CD4-positive, CD25-positive, alpha-beta regulatory T cell (primary cell): ENCODE results near the gene FARSB. TPM values are rescaled to one million over a fixed set of nuclear protein-coding genes. Genes with fewer than 3 reads are reported as not detected.

Experiments used
- ATAC-seq, 2 donors: fragments of 150-1000 bp; cut with Tn5 transposase; one replicate each; pipeline ENCODE4 v1.10.0; 2021; ENCODE audit warnings: low read depth in 2 of 2, moderate number of reproducible peaks in 2 of 2, moderate library complexity in 1 of 2
- DNase-seq, 3 donors: peaks; one replicate each; pipeline versions ENCODE4 v3.0.0 to v3.0.0-alpha.2; 2012 to 2022; ENCODE audit warnings: mixed read lengths in 1 of 3
- H3K27ac ChIP-seq: one replicate; pipeline ENCODE4 v1.7.0; 2013; ENCODE audit warnings: mild to moderate bottlenecking, low read length; ENCODE audit not compliant: insufficient read depth, poor library complexity, severe bottlenecking
- H3K27me3 ChIP-seq: one replicate; pipeline ENCODE4 v1.7.0; 2013; ENCODE audit warnings: low read length; ENCODE audit not compliant: control insufficient read depth, insufficient read depth
- H3K36me3 ChIP-seq: one replicate; pipeline ENCODE4 v1.7.0; 2013; ENCODE audit warnings: mild to moderate bottlenecking, low read length, moderate library complexity; ENCODE audit not compliant: control insufficient read depth, insufficient read depth
- H3K4me1 ChIP-seq: 2 replicates; pipeline ENCODE4 v1.7.0; 2013; ENCODE audit warnings: mild to moderate bottlenecking, low read length; ENCODE audit not compliant: insufficient read depth, control insufficient read depth, poor library complexity, severe bottlenecking
- H3K4me3 ChIP-seq: one replicate; pipeline ENCODE4 v1.7.0; 2013; ENCODE audit warnings: low read depth, mild to moderate bottlenecking, low read length, moderate library complexity
- H3K9me3 ChIP-seq, 2 experiments: 1 replicate in 1 of 2; 2 replicates in 1 of 2; pipeline ENCODE4 v1.7.0; 2013; ENCODE audit warnings: low read length in 2 of 2, mild to moderate bottlenecking in 1 of 2, moderate library complexity in 1 of 2; ENCODE audit not compliant: control insufficient read depth in 2 of 2
- H3K27ac Mint-ChIP-seq, 3 donors: one replicate each; pipeline ENCODE4 v1.8.0; 2020 to 2022; ENCODE audit warnings: mild to moderate bottlenecking in 3 of 3, mixed read lengths in 3 of 3, moderate library complexity in 2 of 3
- H3K27me3 Mint-ChIP-seq: one replicate; pipeline ENCODE4 v1.8.0; 2022; ENCODE audit warnings: mild to moderate bottlenecking, mixed read lengths
- H3K36me3 Mint-ChIP-seq: one replicate; pipeline ENCODE4 v1.8.0; 2020; ENCODE audit warnings: mixed read lengths
- H3K4me1 Mint-ChIP-seq, 4 donors: one replicate each; pipeline ENCODE4 v1.8.0; 2020 to 2022; ENCODE audit warnings: mixed read lengths in 4 of 4, mild to moderate bottlenecking in 1 of 4
- H3K4me3 Mint-ChIP-seq, 4 donors: one replicate each; pipeline ENCODE4 v1.8.0; 2020 to 2022; ENCODE audit warnings: mild to moderate bottlenecking in 4 of 4, mixed read lengths in 4 of 4, moderate library complexity in 3 of 4
- H3K9me3 Mint-ChIP-seq, 7 donors: one replicate each; pipeline ENCODE4 v1.8.0; 2020 to 2022; ENCODE audit warnings: mixed read lengths in 7 of 7, mild to moderate bottlenecking in 3 of 7, moderate library complexity in 2 of 7
- polyA plus RNA-seq, 4 donors: library from polyadenylated mRNA; unstranded; fragments of 300-500 nt; fragmentation: Illumina TruSeq; gene quantifications; one replicate each; pipeline ENCODE4 v1.2.3, GENCODE V29; 2021
- total RNA-seq: library from RNA; stranded (reverse); gene quantifications from one replicate; pipeline ENCODE4 v1.2.3, GENCODE V29; 2022

FARSB gene
- total and polyA plus RNA-seq, 5 donors from 2014 or later, result 10.8 to 26.2 (median 25.0) TPM

- Mint-ChIP-seq H3K9me3 (peaks cover 0 to 3% (median 0%) of the 10 kb centered on the region in 7 donors), H3K36me3 (no peaks in the 10 kb centered on the region), H3K4me3 (no peak overlapping the region), H3K27ac (no peak overlapping the region), H3K27me3 (peaks cover 32% of the 10 kb centered on the region), H3K4me1 (peaks cover 0 to 7% (median 4%) of the 10 kb centered on the region in 4 donors)
- Histone ChIP-seq H3K27me3 (peaks cover 16% of the 10 kb centered on the region), H3K4me3 (no peak overlapping the region), H3K9me3 (no peaks in the 10 kb centered on the region), H3K27ac (no peak overlapping the region), H3K36me3 (no peaks in the 10 kb centered on the region), H3K4me1 (no peaks in the 10 kb centered on the region)
- DNase-seq (peak; percentile 46 to 79 (median 65)), ATAC-seq (peak; percentile 92)
These were observed 34.8 kb upstream of the FARSB start for GRCh38 chr2:222690564-222691200.

GRCh38 chr2:222689322-222689721 is 33.4 kb upstream of the FARSB start:
- H3K27ac Mint-ChIP-seq, result no peak overlapping the region
- Histone ChIP-seq H3K27ac (no peak overlapping the region), H3K27me3 (peaks cover 18% of the 10 kb centered on the region)

DNA sequence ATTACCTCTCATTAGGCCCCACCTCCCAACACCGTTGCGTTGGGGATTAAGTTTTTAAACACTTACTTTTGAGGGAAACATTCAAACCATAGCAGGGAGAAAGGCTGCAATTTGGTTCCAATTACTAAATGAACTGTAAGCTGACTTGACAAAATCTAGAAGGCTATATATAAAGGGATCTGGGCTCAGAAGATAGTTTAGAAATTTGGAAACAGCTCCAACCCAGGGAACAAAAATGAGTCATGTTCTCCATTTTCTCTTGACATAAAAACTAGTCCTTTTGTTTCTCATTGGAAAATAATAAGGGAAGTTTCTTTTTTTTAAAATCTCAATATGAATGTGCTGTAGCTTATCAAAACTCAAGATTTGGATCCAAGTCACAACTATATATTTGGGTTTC is 33.0 kb upstream of the FARSB start:
- Histone ChIP-seq H3K36me3 (no peaks in the 10 kb centered on the region), H3K4me3 (no peak overlapping the region), H3K9me3 (no peaks in the 10 kb centered on the region), H3K27ac (no peak overlapping the region), H3K27me3 (peaks cover 17% of the 10 kb centered on the region), H3K4me1 (no peaks in the 10 kb centered on the region)
- H3K4me1 Mint-ChIP-seq, result peaks cover 0 to 5% (median 2%) of the 10 kb centered on the region in 4 donors
- peaks cover 40% of the 10 kb centered on the region for H3K27me3 Mint-ChIP-seq
- H3K9me3 Mint-ChIP-seq, result peaks cover 0 to 3% (median 0%) of the 10 kb centered on the region in 7 donors
- ATAC-seq (no peak), DNase-seq (no peak)
- no peaks in the 10 kb centered on the region for H3K36me3 Mint-ChIP-seq
- no peak overlapping the region for H3K27ac Mint-ChIP-seq
- no peak overlapping the region for H3K4me3 Mint-ChIP-seq

More at GRCh38 chr2:222689322-222689721, 33.4 kb upstream of the FARSB start:
- DNase-seq, result no peak
- Mint-ChIP-seq H3K9me3 (peaks cover 0 to 3% (median 0%) of the 10 kb centered on the region in 7 donors), H3K4me1 (peaks cover 0 to 5% (median 2%) of the 10 kb centered on the region in 4 donors), H3K27me3 (peaks cover 40% of the 10 kb centered on the region), H3K4me3 (no peak overlapping the region), H3K36me3 (no peaks in the 10 kb centered on the region)
- no peak for ATAC-seq
- Histone ChIP-seq H3K4me3 (no peak overlapping the region), H3K4me1 (no peaks in the 10 kb centered on the region), H3K9me3 (no peaks in the 10 kb centered on the region), H3K36me3 (no peaks in the 10 kb centered on the region)

DNA sequence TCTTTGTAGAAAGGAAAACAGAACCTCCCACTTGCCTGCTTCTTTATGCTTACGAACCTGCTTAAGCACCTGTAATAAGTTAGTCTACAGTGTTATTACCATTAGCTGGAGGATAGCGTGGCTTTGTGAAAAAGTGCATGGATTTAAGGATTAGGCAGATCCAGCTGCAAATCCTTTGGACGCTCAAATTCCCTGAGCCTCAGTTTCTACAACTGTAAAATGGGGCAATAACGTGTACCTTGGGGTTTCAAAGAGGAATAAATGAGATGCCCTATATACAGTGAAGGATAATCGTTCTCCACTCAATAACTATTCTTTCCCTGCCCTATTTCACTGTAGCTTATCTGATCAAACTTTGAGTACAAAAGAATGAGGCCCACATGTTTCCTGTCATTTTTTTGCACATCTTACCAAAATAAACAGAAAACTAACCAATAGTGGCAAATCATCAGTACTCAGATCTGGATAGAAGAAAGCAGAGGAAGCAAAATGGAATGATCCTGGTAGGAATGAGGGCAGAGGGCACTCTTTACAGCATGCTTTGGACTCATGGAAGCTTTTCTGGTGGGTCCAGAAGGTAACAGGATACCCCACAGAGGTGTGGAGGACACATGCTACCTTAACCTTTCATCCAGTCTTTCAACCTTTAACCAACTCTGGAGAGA is 30.3 kb upstream of the FARSB start:
- no peak for ATAC-seq
- peak overlapping the region in 1 of 3 donors; percentile 12 for H3K27ac Mint-ChIP-seq
- H3K4me1 ChIP-seq, result no peaks in the 10 kb centered on the region

GRCh38 chr2:222683805-222684204 is 27.9 kb upstream of the FARSB start:
- Histone ChIP-seq H3K4me1 (no peaks in the 10 kb centered on the region), H3K27ac (no peak overlapping the region), H3K27me3 (peaks cover 17% of the 10 kb centered on the region), H3K9me3 (no peaks in the 10 kb centered on the region), H3K36me3 (no peaks in the 10 kb centered on the region), H3K4me3 (no peak overlapping the region)
- Mint-ChIP-seq H3K27me3 (peaks cover 55% of the 10 kb centered on the region), H3K36me3 (no peaks in the 10 kb centered on the region), H3K4me1 (no peaks in the 10 kb centered on the region), H3K27ac (no peak overlapping the region), H3K9me3 (no peaks in the 10 kb centered on the region), H3K4me3 (no peak overlapping the region)
- DNase-seq (no peak), ATAC-seq (no peak)

More for the DNA sequence above, 30.3 kb upstream of the FARSB start:
- no peaks in the 10 kb centered on the region for H3K9me3 Mint-ChIP-seq
- H3K27me3 Mint-ChIP-seq, result peaks cover 45% of the 10 kb centered on the region
- H3K4me1 Mint-ChIP-seq, result peaks cover 0 to 5% (median 2%) of the 10 kb centered on the region in 4 donors
- Histone ChIP-seq H3K27ac (no peak overlapping the region), H3K27me3 (peaks cover 15% of the 10 kb centered on the region), H3K36me3 (no peaks in the 10 kb centered on the region), H3K4me3 (no peak overlapping the region), H3K9me3 (no peaks in the 10 kb centered on the region)
- H3K36me3 Mint-ChIP-seq, result no peaks in the 10 kb centered on the region
- DNase-seq, result no peak
- H3K4me3 Mint-ChIP-seq, result no peak overlapping the region

DNA sequence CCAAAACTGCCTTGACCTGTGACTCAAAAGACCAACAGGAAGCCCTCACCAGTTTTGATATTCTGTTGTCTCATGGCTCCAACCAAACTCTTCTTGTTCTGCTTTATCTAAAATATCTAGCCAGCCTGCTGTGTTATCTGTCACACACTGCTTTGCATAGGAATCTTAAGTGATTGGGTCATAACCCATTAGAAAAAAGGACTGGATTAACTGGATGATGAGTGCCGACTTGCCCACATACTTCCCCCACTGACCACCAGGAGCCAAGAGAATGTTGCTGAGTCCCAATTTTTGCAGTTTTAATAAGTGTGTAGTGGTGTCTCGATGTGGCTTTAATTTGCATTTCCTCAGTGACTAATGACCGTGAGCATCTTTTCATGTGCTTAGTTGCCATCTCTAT is 22.1 kb upstream of the FARSB start:
- Histone ChIP-seq H3K27ac (no peak overlapping the region), H3K4me1 (no peaks in the 10 kb centered on the region), H3K36me3 (no peaks in the 10 kb centered on the region), H3K9me3 (no peaks in the 10 kb centered on the region), H3K27me3 (peaks cover 30% of the 10 kb centered on the region), H3K4me3 (no peak overlapping the region)
- Mint-ChIP-seq H3K36me3 (no peaks in the 10 kb centered on the region), H3K9me3 (peaks cover 0 to 2% (median 0%) of the 10 kb centered on the region in 7 donors), H3K4me3 (no peak overlapping the region), H3K4me1 (no peaks in the 10 kb centered on the region), H3K27ac (no peak overlapping the region), H3K27me3 (peaks cover 75% of the 10 kb centered on the region)
- ATAC-seq (no peak), DNase-seq (no peak)

DNA sequence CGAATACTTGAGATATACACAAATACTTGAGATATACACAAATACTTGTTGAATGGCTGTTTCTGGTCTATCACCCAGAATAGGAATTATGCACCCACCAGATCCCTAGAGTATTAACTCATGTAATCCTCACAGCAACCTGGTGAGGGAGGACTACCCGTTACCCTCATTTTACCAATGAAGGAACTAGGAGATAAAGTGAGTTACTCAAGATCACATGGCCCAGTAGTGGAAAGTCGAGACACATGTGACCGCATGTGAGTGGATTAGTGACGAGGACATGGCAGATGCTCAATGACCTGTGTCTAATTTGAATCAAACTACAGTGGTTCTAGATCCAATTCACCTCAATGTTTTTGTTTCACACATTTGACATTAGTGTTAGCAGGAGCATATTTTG is 18.0 kb upstream of the FARSB start:
- no peak overlapping the region for H3K27ac Mint-ChIP-seq
- no peak overlapping the region for H3K4me3 ChIP-seq
- no peak for ATAC-seq
- H3K9me3 ChIP-seq, result no peaks in the 10 kb centered on the region
- H3K36me3 ChIP-seq, result no peaks in the 10 kb centered on the region
- H3K9me3 Mint-ChIP-seq, result peaks cover 0 to 2% (median 0%) of the 10 kb centered on the region in 7 donors
- peaks cover 0 to 9% (median 5%) of the 10 kb centered on the region in 4 donors for H3K4me1 Mint-ChIP-seq
- H3K4me3 Mint-ChIP-seq, result no peak overlapping the region
- peaks cover 48% of the 10 kb centered on the region for H3K27me3 ChIP-seq
- H3K36me3 Mint-ChIP-seq, result no peaks in the 10 kb centered on the region
- no peak overlapping the region for H3K27ac ChIP-seq
- DNase-seq, result no peak
- peaks cover 78% of the 10 kb centered on the region for H3K27me3 Mint-ChIP-seq
- H3K4me1 ChIP-seq, result no peaks in the 10 kb centered on the region
